ENCODE measurements around the gene SCGB2A2. TPM values are rescaled to one million over a fixed set of nuclear protein-coding genes. Genes with fewer than 3 reads are reported as not detected.

The SCGB2A2 gene
- total RNA-seq, 1 experiment from 2014 or later: not detected

DNA sequence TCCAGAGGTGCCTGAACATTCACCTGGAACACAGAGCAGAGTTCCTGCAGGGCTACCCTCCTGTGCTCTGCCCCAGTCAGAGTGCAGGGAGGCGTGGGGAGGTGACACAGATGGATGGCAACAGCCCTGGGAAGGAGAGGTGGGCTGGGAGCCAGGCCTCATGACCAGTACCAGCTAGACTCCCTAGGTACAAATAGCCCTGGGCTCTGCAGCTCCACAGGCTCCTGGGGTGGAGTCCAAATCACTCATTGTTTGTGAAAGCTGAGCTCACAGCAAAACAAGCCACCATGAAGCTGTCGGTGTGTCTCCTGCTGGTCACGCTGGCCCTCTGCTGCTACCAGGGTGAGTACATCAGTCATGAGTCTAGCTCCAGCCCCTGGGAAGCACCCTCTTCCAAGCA, 27.9 kb upstream of the SCGB2A2 start, which contains the start of gene SCGB1D2:
Gene SCGB1D2, plus strand, starts transcription at position 219 of the 400 bp plus-strand sequence. Its CDS starts 69 bp downstream, at position 288.
- CTCF ChIA-PET: no interaction called here
- H3K9me3 Mint-ChIP-seq (ENCODE audit: low read depth, unreplicated experiment): no peaks in the 10 kb centered on the region
- H3K36me3 Mint-ChIP-seq (ENCODE audit: insufficient read depth, unreplicated experiment): no peaks in the 10 kb centered on the region
- H3K27me3 Mint-ChIP-seq (ENCODE audit: unreplicated experiment): peaks cover 90% of the 10 kb centered on the region
- H3K4me1 Mint-ChIP-seq (ENCODE audit: low read depth, unreplicated experiment): no peaks in the 10 kb centered on the region
- BruUV-seq (replicated peaks): no TSS peak
- peak; percentile 2 for DNase-seq
- TF ChIP-seq, protein P1, sequence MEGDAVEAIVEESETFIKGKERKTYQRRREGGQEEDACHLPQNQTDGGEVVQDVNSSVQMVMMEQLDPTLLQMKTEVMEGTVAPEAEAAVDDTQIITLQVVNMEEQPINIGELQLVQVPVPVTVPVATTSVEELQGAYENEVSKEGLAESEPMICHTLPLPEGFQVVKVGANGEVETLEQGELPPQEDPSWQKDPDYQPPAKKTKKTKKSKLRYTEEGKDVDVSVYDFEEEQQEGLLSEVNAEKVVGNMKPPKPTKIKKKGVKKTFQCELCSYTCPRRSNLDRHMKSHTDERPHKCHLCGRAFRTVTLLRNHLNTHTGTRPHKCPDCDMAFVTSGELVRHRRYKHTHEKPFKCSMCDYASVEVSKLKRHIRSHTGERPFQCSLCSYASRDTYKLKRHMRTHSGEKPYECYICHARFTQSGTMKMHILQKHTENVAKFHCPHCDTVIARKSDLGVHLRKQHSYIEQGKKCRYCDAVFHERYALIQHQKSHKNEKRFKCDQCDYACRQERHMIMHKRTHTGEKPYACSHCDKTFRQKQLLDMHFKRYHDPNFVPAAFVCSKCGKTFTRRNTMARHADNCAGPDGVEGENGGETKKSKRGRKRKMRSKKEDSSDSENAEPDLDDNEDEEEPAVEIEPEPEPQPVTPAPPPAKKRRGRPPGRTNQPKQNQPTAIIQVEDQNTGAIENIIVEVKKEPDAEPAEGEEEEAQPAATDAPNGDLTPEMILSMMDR (IDR thresholded peaks at IDR 0.05; ENCODE audit: unreplicated experiment): no peak
- no peak within 1 kb of the TSS for H3K4me3 Mint-ChIP-seq (ENCODE audit: low read depth, unreplicated experiment)
- no peak within 1 kb of the TSS for H3K27ac Mint-ChIP-seq (ENCODE audit: unreplicated experiment)
- intact Hi-C loops (cut with micrococcal nuclease; ENCODE audit: unreplicated experiment): no loop called here

DNA sequence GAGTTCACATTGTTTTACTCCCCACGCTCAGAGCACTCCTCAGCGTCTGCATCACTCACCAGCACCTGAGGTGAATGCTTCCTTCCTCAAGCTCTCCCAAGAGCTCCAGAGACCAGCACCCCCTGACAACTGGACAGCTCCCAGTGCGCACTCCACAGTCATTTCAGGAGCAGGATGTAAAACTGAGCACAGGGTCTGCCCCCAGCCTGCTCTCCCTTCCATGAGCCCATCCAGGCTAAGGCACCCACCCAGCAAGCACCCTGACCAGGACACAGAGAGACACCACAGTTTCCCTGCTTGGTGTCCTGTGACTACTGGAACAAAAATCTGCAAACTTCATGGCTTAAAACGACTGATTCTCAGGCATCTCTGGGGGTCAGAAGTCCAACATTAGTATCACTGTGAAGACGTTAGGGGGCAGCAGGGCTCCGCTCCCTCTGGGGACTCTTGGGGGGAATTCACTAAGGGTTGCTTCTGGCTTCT, 24.6 kb upstream of the SCGB2A2 start:
- H3K27me3 Mint-ChIP-seq (ENCODE audit: unreplicated experiment): peaks cover 82% of the 10 kb centered on the region
- H3K9me3 Mint-ChIP-seq (ENCODE audit: low read depth, unreplicated experiment): peaks cover 6% of the 10 kb centered on the region
- TF ChIP-seq, protein P1 (IDR thresholded peaks at IDR 0.05; ENCODE audit: unreplicated experiment): no peak
- peak; percentile 24 for DNase-seq
- no peaks in the 10 kb centered on the region for H3K4me1 Mint-ChIP-seq (ENCODE audit: low read depth, unreplicated experiment)
- intact Hi-C loops (cut with micrococcal nuclease; ENCODE audit: unreplicated experiment): no loop called here
- BruUV-seq (replicated peaks): no TSS peak
- H3K4me3 Mint-ChIP-seq (ENCODE audit: low read depth, unreplicated experiment): no peak overlapping the region
- CTCF ChIA-PET: no interaction called here
- H3K36me3 Mint-ChIP-seq (ENCODE audit: insufficient read depth, unreplicated experiment): no peaks in the 10 kb centered on the region
- no peak overlapping the region for H3K27ac Mint-ChIP-seq (ENCODE audit: unreplicated experiment)

- Mint-ChIP-seq H3K4me3 (ENCODE audit: low read depth, unreplicated experiment) (no peak overlapping the region), H3K27me3 (ENCODE audit: unreplicated experiment) (peaks cover 58% of the 10 kb centered on the region), H3K27ac (ENCODE audit: unreplicated experiment) (no peak overlapping the region), H3K4me1 (ENCODE audit: low read depth, unreplicated experiment) (no peaks in the 10 kb centered on the region), H3K9me3 (ENCODE audit: low read depth, unreplicated experiment) (peaks cover 8% of the 10 kb centered on the region), H3K36me3 (ENCODE audit: insufficient read depth, unreplicated experiment) (no peaks in the 10 kb centered on the region)
- BruUV-seq (replicated peaks): no TSS peak
- TF ChIP-seq, protein P1 (IDR thresholded peaks at IDR 0.05; ENCODE audit: unreplicated experiment): no peak
- intact Hi-C loops (cut with micrococcal nuclease; ENCODE audit: unreplicated experiment): no loop called here
- no peak for DNase-seq
- CTCF ChIA-PET: no interaction called here
Observed at GRCh38 chr11:62251698-62252097, 18.3 kb upstream of the SCGB2A2 start.

- Mint-ChIP-seq H3K36me3 (ENCODE audit: insufficient read depth, unreplicated experiment) (no peaks in the 10 kb centered on the region), H3K4me1 (ENCODE audit: low read depth, unreplicated experiment) (no peaks in the 10 kb centered on the region), H3K4me3 (ENCODE audit: low read depth, unreplicated experiment) (no peak overlapping the region), H3K9me3 (ENCODE audit: low read depth, unreplicated experiment) (peaks cover 8% of the 10 kb centered on the region), H3K27ac (ENCODE audit: unreplicated experiment) (no peak overlapping the region), H3K27me3 (ENCODE audit: unreplicated experiment) (peaks cover 63% of the 10 kb centered on the region)
- CTCF ChIA-PET: no interaction called here
- no TSS peak for BruUV-seq (replicated peaks)
- intact Hi-C loops (cut with micrococcal nuclease; ENCODE audit: unreplicated experiment): no loop called here
- TF ChIP-seq, protein P1 (IDR thresholded peaks at IDR 0.05; ENCODE audit: unreplicated experiment): no peak
- no peak for DNase-seq
Observed at GRCh38 chr11:62253999-62254542, 15.9 kb upstream of the SCGB2A2 start.
